Epithelial cell of esophagus (primary cell): ENCODE results near the gene RHOBTB1.

Source experiments
- DNase-seq: peaks from one replicate; pipeline ENCODE4 v3.0.0; 2010; ENCODE audit warnings: low read depth
- H3K4me3 ChIP-seq: 2 replicates; pipeline ENCODE4 v1.5.1; 2011; ENCODE audit warnings: mild to moderate bottlenecking, low read length, control low read depth
- CTCF ChIP-seq: IDR thresholded peaks from 2 replicates; pipeline ENCODE4 v1.5.1; 2011; ENCODE audit warnings: low read depth, mild to moderate bottlenecking, low read length, control low read depth, inconsistent platforms; ENCODE audit not compliant: insufficient read depth; ENCODE audit errors: missing control alignments

RHOBTB1 gene

GRCh38 chr10:60883187-60883586, 60.8 kb downstream of the RHOBTB1 start:
- peak; percentile 56 for DNase-seq
- H3K4me3 ChIP-seq: no peak overlapping the region
- peak; percentile 61 for TF ChIP-seq CTCF

GRCh38 chr10:60878224-60878623, 65.8 kb downstream of the RHOBTB1 start:
- no peak overlapping the region for H3K4me3 ChIP-seq
- peak; percentile 54 for DNase-seq
- TF ChIP-seq CTCF: no peak

- peak; percentile 13 for DNase-seq
- H3K4me3 ChIP-seq: no peak overlapping the region
- no peak for TF ChIP-seq CTCF
These were observed 66.2 kb downstream of the RHOBTB1 start for GRCh38 chr10:60877777-60878120.

GRCh38 chr10:60877061-60877776, 66.8 kb downstream of the RHOBTB1 start:
- no peak for DNase-seq
- H3K4me3 ChIP-seq: no peak overlapping the region
- TF ChIP-seq CTCF: no peak

GRCh38 chr10:60873758-60874157, 70.2 kb downstream of the RHOBTB1 start:
- no peak for TF ChIP-seq CTCF
- no peak for DNase-seq
- no peak overlapping the region for H3K4me3 ChIP-seq

GRCh38 chr10:60872451-60872850, 71.5 kb downstream of the RHOBTB1 start:
- no peak overlapping the region for H3K4me3 ChIP-seq
- DNase-seq: no peak
- TF ChIP-seq CTCF: no peak

GRCh38 chr10:60871215-60871614, 72.8 kb downstream of the RHOBTB1 start:
- no peak overlapping the region for H3K4me3 ChIP-seq
- DNase-seq: no peak
- TF ChIP-seq CTCF: no peak
